Activated CD4-positive, CD25-positive, alpha-beta regulatory T cell treated with anti-CD3 and anti-CD28 coated beads, Interleukin-2, amount 50 U/mL, for 24 hours (primary cell): ENCODE measurements around the gene MAGIX.

Experiments
- ATAC-seq, 2 donors: fragments of 150-1000 bp; cut with Tn5 transposase; one replicate each; pipeline ENCODE4 v1.10.0; 2021; ENCODE audit warnings: mild to moderate bottlenecking in 1 of 2, moderate library complexity in 1 of 2

The MAGIX gene

DNA sequence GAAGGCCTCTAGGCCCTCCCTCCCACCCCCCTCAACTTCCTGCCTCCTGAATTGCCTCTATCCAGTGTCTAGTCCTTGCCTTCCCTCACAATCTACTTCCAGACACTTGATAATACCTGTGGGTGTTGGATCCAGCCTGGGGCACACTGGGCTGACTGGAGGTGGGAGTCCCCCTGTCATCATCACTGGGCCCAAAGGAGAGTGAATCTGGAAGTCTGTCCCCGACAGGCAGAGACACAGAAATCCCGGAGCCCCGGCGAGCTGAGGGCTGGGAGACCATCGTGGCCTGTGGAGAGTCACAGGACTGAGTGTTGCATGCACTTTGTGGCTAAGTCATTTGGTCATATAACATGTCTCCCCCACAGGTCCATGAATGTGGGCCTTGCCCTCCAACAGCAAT lies 45.8 kb downstream of the MAGIX start:
- no peak for ATAC-seq

DNA sequence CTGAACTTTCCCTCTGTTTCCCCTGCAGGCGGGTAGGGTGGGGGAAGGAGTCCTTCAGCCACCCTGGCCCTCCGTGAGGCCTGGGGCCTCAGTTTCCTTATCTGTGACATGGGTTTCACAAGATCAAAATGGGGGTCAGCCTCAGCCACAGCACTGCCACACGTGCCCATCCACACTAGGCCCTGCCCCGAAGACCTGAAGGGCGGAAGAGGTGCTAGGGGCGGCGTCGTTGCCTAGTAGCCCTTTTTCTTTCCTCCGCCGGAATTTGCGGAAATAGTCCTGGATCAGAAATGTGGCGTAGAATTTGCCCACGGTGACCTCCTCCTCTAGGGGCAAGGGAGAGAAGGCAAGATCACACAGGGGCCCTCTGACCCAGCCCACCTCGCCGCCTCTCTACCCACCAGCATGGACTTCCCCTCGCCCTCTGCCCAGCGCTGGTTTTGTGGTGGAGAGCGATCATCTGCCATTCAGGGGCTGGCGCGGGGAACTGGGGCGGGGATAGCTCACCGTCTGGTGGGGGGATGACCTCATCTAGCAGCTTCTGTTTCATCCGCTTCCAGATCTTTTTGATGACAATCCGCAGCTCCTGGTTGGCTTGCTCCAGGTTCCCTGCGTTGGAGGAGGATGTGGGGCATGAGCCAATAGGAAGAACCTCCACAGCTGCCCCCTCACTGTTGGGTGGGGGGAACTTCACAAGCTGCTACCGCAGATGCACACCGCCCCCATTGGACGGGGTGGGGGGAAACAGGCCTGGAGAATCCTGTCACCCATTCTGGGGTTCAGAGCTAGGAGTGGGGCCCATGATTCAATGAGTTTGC lies 47.1 kb downstream of the MAGIX start:
- ATAC-seq = no peak

DNA sequence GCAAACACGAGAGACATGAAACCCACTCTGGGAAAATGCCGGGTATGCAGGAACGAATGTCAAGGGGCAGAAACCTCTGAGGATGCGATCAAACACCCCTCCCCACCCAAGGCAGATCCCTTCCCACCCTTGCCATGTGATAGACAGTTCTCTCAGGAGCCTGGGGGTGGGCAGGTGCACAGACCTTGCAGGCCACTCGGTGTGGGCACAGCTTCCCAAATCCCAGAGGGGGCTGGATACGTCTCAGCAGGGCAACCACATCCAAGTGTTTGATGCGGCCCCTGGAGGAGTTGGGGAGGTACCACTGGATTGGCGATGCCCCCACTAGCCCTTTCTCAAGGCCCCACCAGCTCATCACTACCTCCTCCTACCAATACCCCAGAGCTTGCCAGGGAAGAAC lies 47.8 kb downstream of the MAGIX start:
- no peak for ATAC-seq

DNA sequence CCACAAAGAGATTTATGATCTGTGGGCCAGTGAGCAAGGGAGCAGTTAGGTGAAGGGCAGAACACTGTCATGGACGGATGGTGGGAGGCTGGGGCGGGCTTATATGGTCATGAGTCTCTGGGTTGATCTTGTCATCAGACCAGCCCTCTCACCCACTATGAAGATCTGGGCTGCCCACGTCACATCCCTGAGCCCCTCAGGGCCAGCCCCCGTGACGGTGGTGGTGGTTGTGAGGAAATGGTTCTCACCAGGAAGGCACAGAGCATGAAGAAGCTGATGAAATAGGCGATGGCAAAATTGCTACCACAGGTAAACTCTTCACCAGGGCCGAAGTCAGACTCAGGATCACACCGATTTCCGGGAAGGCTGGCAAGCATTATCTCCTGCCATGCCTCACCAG lies 48.5 kb downstream of the MAGIX start:
- ATAC-seq = no peak

DNA sequence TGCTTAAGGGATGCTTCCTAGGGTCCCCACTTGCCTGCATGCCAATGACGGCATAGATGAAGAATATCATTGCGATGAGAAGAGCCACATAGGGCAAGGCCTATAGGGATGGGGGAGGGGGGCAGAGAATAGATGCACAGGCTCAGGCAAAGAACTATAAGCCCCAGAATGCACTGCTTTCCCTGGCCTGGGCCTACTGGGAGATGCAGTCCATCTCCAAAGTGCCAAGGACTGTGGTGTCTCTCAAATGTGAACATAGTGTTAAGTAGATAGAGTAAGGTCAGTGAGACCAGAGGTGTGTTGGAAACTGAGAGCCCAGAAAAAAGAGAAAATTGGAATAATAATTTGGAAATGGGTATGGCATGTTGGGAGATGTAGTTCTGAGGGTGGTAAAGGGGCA lies 49.7 kb downstream of the MAGIX start:
- no peak for ATAC-seq

DNA sequence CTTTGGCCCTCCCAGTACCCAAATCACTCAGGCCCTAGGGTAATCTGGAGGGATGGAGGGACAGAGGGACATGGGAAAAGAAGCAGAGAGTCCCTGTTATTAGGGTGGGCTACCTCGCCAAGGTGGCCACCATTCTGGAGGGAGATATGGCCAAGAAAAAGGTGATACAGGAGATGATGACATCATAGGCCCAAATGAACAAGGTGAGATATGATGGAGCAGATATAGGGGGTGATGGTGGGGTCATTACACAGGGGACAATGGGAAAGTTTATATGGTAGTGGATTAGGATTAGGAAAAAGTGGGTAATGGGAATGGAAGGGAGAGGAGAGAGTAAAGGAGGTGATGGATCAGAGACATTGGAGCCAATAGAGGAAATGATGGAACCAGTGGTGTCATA lies 50.3 kb downstream of the MAGIX start:
- no peak for ATAC-seq

DNA sequence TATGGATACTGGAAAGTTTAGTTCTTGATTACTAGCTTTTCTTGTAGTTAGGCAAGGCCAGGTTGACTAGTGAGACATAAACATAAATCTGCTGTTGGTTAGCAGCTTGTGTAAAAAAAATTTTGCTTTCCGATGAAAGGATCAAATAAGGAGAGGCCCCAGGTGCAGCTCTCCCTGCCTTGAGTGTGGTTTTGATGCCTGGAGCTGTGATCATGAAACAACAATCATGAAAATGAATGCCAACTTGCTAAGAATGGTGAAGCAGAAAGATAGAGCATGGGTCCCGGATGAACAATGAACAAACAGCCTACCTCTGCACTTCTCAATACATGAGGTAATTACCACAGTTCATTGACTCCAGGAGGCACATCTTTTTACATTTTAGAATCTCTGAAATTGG lies 51.9 kb downstream of the MAGIX start:
- ATAC-seq = no peak

DNA sequence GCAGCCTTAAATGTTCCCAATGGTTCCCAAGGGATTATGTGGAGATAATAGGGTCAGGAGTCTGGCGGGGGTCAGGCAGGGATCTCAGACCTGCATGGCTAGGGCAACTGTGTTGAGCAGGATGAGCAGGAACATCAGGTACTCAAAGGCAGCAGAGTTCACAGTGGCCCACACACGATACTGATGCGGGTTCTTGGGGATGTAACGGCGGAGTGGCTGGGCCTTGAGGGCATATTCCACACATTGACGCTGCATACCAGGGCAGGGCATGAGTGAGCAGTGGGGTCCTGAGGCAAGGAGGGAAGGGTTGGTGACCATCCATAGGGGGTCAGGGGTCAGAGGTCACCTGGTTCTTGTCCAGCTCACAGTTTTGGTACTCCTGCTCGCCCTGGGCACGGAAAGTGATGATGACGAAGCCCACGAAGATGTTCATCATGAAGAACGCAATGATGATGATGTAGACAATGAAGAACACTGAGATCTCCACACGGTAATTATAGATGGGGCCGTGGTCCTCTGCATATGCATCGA lies 52.5 kb downstream of the MAGIX start:
- ATAC-seq = no peak
